ENCODE results near the gene TPST2. TPM values are rescaled to one million over a fixed set of nuclear protein-coding genes. Genes with fewer than 3 reads are reported as not detected.

The TPST2 gene
- total and polyA plus RNA-seq, 2 donors (not counting 3 experiments of a cell fraction or from before 2014, with no cell fraction given) = 49.4 to 121 TPM

- DNase-seq (ENCODE audit: low read depth, low spot score) (no peak), FAIRE-seq (no peak)
- no peaks in the 10 kb centered on the region for H3K79me2 ChIP-seq (ENCODE audit: control insufficient read depth, insufficient read depth, low read length)
- no peaks in the 10 kb centered on the region for H3K4me1 ChIP-seq (ENCODE audit: control insufficient read depth, extremely low read depth, insufficient read depth, low read length)
- H4K20me1 ChIP-seq (replicated peaks; ENCODE audit: control insufficient read depth, extremely low read depth, insufficient read depth, low read length) = no peaks in the 10 kb centered on the region
- H3K9ac ChIP-seq (replicated peaks; ENCODE audit: extremely low read depth, insufficient read depth, low read length) = no peak overlapping the region
- TF ChIP-seq EZH2 (IDR thresholded peaks at IDR 0.05; ENCODE audit: borderline replicate concordance, low read depth, low read length, severe bottlenecking) (no peak), MYC (IDR thresholded peaks at IDR 0.05; ENCODE audit: low read depth, low read length) (no peak), POLR2AphosphoS5 (IDR thresholded peaks at IDR 0.05; ENCODE audit: insufficient read depth, low read depth, low read length) (no peak), CTCF (IDR thresholded peaks at IDR 0.05; ENCODE audit: extremely low read depth in 1 of 2, insufficient read depth in 1 of 2, low read depth in 1 of 2, low read length in 2 of 2) (no peak), MAX (IDR thresholded peaks at IDR 0.05; ENCODE audit: insufficient read depth, insufficient read length) (no peak), JUN (IDR thresholded peaks at IDR 0.05; ENCODE audit: borderline replicate concordance, insufficient read depth, insufficient read length, low read depth) (no peak), FOS (IDR thresholded peaks at IDR 0.05; ENCODE audit: borderline replicate concordance, insufficient read depth, low read length) (no peak), GATA2 (IDR thresholded peaks at IDR 0.05; ENCODE audit: insufficient read depth, insufficient read length, low read depth, low read length) (no peak), POLR2A (IDR thresholded peaks at IDR 0.05; ENCODE audit: low read depth, low read length) (no peak)
- peaks cover 6 to 15% of the 10 kb centered on the region in 2 experiments for H3K27me3 ChIP-seq (ENCODE audit: control insufficient read depth in 2 of 2, insufficient read depth in 2 of 2, low read length in 2 of 2)
- dilution Hi-C loops (cut with MboI; ENCODE audit: extremely low pct_ligation_motif_present, low sequenced_read_pairs) = no loop called here
- H3K4me3 ChIP-seq (replicated peaks in 1 of 3; ENCODE audit: insufficient read depth in 1 of 3, low read depth in 1 of 3, low read length in 3 of 3) = no peak overlapping the region
- no peaks in the 10 kb centered on the region for H3K36me3 ChIP-seq (ENCODE audit: control insufficient read depth in 2 of 2, extremely low read depth in 1 of 2, insufficient read depth in 2 of 2, low read length in 2 of 2)
- POLR2A ChIA-PET = no interaction called here
- no peaks in the 10 kb centered on the region for H3K9me1 ChIP-seq (replicated peaks; ENCODE audit: control insufficient read depth, extremely low read depth, insufficient read depth, low read length)
- CTCF ChIA-PET = no interaction called here
- H2AFZ ChIP-seq (ENCODE audit: low read depth, low read length) = no peak overlapping the region
- no peaks in the 10 kb centered on the region for H3K9me3 ChIP-seq (replicated peaks; ENCODE audit: control insufficient read depth, insufficient read depth, low read length)
- no TSS peak for BruUV-seq (replicated peaks)
- H3K27ac ChIP-seq (ENCODE audit: insufficient read depth, low read depth, low read length) = no peak overlapping the region
- intact Hi-C loops (cut with micrococcal nuclease) = no loop called here
- no peak overlapping the region for H3K4me2 ChIP-seq (ENCODE audit: insufficient read depth, low read length)
Measured at GRCh38 chr22:26610072-26610958, 20.4 kb upstream of the TPST2 start.
